Choroid plexus epithelial cell (primary cell): ENCODE measurements around the gene BRD1.

ENCODE experiments used
- DNase-seq: peaks from one replicate; pipeline ENCODE4 v3.0.0-alpha.2; 2010; ENCODE audit warnings: low read depth
- H3K4me3 ChIP-seq: 2 replicates; pipeline ENCODE4 v1.5.1; 2011; ENCODE audit warnings: low read depth, mild to moderate bottlenecking, control low read depth, low read length, moderate library complexity
- TF ChIP-seq, protein P1 (sequence below): conservative IDR thresholded peaks from 2 replicates; pipeline ENCODE4 v1.5.1; 2011; ENCODE audit warnings: low read depth, mild to moderate bottlenecking, control low read depth, inconsistent platforms, low read length, moderate library complexity

BRD1 gene

DNA sequence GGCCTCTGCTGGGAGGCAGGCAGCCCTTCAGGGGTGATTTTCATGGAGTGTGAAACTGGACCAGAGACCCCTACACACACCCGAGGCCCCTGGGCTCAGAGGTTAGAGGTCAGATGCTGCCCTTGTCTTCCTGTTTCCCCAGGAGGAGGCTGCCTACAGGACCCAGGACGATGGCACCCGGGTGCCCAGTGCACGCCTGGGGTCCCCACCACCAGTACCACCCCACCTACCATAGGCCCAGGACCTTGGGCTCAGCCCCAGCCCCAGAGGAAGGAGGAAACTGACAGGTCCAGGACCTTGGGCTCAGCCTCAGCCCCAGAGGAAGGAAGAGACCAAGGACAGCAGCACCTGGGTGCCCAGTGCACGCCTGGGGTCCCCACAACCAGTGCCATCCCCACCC is 79.2 kb downstream of the BRD1 start:
- H3K4me3 ChIP-seq, result no peak overlapping the region
- TF ChIP-seq, protein P1, sequence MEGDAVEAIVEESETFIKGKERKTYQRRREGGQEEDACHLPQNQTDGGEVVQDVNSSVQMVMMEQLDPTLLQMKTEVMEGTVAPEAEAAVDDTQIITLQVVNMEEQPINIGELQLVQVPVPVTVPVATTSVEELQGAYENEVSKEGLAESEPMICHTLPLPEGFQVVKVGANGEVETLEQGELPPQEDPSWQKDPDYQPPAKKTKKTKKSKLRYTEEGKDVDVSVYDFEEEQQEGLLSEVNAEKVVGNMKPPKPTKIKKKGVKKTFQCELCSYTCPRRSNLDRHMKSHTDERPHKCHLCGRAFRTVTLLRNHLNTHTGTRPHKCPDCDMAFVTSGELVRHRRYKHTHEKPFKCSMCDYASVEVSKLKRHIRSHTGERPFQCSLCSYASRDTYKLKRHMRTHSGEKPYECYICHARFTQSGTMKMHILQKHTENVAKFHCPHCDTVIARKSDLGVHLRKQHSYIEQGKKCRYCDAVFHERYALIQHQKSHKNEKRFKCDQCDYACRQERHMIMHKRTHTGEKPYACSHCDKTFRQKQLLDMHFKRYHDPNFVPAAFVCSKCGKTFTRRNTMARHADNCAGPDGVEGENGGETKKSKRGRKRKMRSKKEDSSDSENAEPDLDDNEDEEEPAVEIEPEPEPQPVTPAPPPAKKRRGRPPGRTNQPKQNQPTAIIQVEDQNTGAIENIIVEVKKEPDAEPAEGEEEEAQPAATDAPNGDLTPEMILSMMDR, result no peak
- no peak for DNase-seq

DNA sequence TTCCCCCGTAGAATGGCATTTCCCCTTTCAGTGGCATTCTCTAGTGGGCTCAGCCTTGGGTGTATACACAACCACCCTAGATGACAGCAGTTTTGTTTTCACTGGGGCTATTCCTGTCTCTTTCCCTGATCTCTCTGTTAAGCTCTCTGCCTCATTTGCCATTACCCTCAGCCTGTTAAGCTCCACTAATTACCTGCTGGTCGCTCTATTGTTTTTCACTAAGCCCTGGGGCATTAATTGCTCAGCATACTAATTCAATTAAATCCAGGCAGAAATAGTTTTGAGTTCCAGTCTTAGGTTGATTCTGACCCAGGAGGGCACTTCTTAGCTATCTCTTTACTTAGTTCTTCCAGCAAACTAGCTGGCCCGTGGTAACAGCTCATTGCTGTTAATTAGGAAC is 80.0 kb downstream of the BRD1 start:
- H3K4me3 ChIP-seq, result no peak overlapping the region
- TF ChIP-seq, protein P1, result no peak
- DNase-seq, result no peak

DNA sequence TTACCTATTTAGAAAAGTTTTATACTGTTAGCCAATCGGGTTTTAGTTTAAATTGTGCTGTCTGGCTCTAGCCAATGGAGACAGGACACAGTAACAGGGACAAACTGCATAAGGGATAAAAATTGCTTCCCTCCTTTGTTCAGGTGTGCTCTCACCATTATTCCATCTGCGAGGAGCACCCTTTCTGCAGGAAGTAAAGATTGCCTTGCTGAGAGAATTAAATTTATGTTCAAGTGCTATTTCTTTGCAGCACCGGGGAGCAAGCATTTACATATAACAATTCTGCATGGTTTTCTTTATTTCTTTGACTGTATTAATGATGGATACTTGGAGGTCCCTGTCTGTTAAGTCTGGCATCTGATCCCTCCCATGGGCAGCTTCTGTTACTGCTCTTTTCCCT is 80.5 kb downstream of the BRD1 start:
- no peak overlapping the region for H3K4me3 ChIP-seq
- TF ChIP-seq, protein P1, result no peak
- DNase-seq, result no peak

DNA sequence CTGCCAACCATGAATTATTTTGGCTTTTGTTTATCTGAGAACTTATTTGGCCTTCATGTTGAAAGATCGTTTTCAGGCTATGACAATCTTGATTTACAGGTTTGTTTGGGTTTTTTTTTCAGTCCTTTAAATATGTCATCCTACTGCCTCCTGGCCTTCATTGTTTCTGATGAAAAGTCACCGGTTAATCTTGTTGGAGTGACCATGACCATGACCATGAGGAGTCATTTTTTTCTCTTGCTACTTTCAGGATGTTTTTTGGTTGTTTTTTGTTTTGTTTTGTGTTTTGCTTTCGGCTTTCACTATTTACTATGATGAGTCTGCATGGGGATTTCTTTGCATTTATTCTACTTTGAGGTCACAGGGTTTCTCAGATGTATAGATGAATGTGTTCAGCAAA is 81.6 kb downstream of the BRD1 start:
- DNase-seq, result no peak
- TF ChIP-seq, protein P1, result no peak
- H3K4me3 ChIP-seq, result no peak overlapping the region

DNA sequence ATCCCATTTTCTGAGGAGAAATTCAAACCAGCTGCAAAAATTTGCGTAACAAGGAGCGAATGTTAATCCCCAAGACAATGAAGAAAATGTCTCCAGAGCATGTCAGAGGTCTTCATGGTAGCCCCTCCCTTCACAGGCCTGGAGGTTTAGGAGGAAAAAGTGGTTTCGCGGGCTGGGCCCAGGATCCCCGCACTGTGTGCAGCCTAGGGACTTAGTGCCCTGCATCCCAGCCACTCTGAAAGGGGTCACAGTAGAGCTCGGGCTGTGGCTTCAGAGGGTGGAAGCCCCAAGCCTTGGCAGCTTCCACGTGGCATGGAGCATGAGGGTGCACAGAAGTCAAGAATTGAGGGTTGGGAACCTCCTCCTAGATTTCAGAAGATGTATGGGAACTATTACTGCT is 87.4 kb downstream of the BRD1 start:
- DNase-seq, result no peak
- H3K4me3 ChIP-seq, result no peak overlapping the region
- TF ChIP-seq, protein P1, result no peak

DNA sequence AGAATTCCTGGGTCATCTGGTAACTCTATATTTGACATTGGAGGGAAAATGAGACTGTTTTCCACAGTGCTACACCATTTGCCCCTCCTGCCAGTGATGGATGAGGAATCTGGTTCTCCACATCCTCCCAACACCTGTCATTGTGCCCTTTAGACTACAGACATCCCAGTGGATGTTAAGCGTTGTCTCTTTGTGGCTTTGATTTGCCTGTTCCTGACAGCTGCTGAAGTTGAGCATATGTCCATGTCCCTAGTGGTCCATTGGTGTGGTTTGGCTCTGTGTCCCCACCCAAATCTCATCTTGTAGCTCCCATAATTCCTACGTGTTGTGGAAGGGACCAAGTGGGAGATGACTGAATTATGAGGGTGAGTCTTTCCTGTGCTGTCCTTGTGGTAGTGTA is 88.5 kb downstream of the BRD1 start:
- TF ChIP-seq, protein P1, result no peak
- DNase-seq, result no peak
- no peak overlapping the region for H3K4me3 ChIP-seq

DNA sequence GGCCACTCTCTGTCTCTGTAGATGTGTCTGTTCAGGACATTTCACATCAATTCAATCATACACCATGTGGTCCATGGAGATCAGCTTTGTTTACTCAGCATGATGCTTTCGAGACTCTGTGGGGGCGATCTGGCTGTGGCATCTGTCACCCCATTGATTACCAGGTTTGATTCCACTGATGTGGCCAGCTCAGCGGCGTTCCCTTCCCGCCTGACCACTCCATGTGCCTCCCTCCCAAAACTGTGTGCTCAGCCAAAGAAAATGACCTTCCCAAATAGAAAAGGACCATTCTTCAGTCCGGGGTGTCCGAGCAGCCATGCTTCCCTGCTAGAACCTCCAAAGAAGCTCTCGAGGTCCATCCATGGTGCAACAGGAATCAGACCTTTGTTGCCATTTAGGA is 89.1 kb downstream of the BRD1 start:
- no peak overlapping the region for H3K4me3 ChIP-seq
- no peak for DNase-seq
- TF ChIP-seq, protein P1, result no peak
